IPS-15b (cell line): ENCODE data around the gene AK5.
"Not testable (repeated sequence)": the region's sequence is repeated elsewhere in the genome, so short reads cannot be mapped to it uniquely, and the experiment has no call there.

Source experiments
- H3K27me3 ChIP-seq: one replicate; pipeline ENCODE4 v1.6.1; 2013; ENCODE audit warnings: low read length; ENCODE audit not compliant: control insufficient read depth, insufficient read depth
- H3K36me3 ChIP-seq: one replicate; pipeline ENCODE4 v1.6.1; 2013; ENCODE audit warnings: low read length; ENCODE audit not compliant: control insufficient read depth, insufficient read depth
- H3K4me1 ChIP-seq: one replicate; pipeline ENCODE4 v1.6.1; 2013; ENCODE audit warnings: mild to moderate bottlenecking, low read length; ENCODE audit not compliant: control insufficient read depth, insufficient read depth
- H3K4me3 ChIP-seq: one replicate; pipeline ENCODE4 v1.5.1; 2013; ENCODE audit warnings: low read depth, low read length
- H3K9ac ChIP-seq: one replicate; pipeline ENCODE4 v1.6.1; 2013; ENCODE audit warnings: low read depth, mild to moderate bottlenecking, low read length
- H3K9me3 ChIP-seq: one replicate; pipeline ENCODE4 v1.6.1; 2013; ENCODE audit warnings: mild to moderate bottlenecking, low read length; ENCODE audit not compliant: control insufficient read depth, insufficient read depth

Gene AK5

GRCh38 chr1:77406661-77407060, 124.8 kb downstream of the AK5 start:
- Histone ChIP-seq H3K4me1 (no peaks in the 10 kb centered on the region), H3K36me3 (no peaks in the 10 kb centered on the region), H3K27me3 (no peaks in the 10 kb centered on the region), H3K4me3 (no peak overlapping the region), H3K9me3 (no peaks in the 10 kb centered on the region), H3K9ac (no peak overlapping the region)

- Histone ChIP-seq H3K4me3 (no peak overlapping the region), H3K9ac (no peak overlapping the region), H3K36me3 (no peaks in the 10 kb centered on the region), H3K9me3 (no peaks in the 10 kb centered on the region), H3K27me3 (no peaks in the 10 kb centered on the region), H3K4me1 (no peaks in the 10 kb centered on the region)
Observed at GRCh38 chr1:77407738-77408375, 126.0 kb downstream of the AK5 start.

GRCh38 chr1:77408933-77409332, 127.1 kb downstream of the AK5 start:
- not testable (repeated sequence) for H3K4me1 ChIP-seq, H3K9me3 ChIP-seq, H3K27me3 ChIP-seq, H3K4me3 ChIP-seq, H3K9ac ChIP-seq, H3K36me3 ChIP-seq

- H3K4me1 ChIP-seq: no peaks in the 10 kb centered on the region
- H3K9ac ChIP-seq: no peak overlapping the region
- no peaks in the 10 kb centered on the region for H3K36me3 ChIP-seq
- H3K27me3 ChIP-seq: no peaks in the 10 kb centered on the region
- H3K4me3 ChIP-seq: no peak overlapping the region
- no peaks in the 10 kb centered on the region for H3K9me3 ChIP-seq
Observed at GRCh38 chr1:77412069-77412819, 130.4 kb downstream of the AK5 start.

- Histone ChIP-seq H3K9ac (no peak overlapping the region), H3K4me3 (no peak overlapping the region), H3K4me1 (no peaks in the 10 kb centered on the region), H3K27me3 (no peaks in the 10 kb centered on the region), H3K36me3 (no peaks in the 10 kb centered on the region), H3K9me3 (no peaks in the 10 kb centered on the region)
Observed at GRCh38 chr1:77412820-77413530, 131.2 kb downstream of the AK5 start.

GRCh38 chr1:77413541-77414335, 131.9 kb downstream of the AK5 start:
- H3K27me3 ChIP-seq: no peaks in the 10 kb centered on the region

GRCh38 chr1:77415579-77415978, 133.8 kb downstream of the AK5 start:
- H3K9ac ChIP-seq: no peak overlapping the region
- H3K4me3 ChIP-seq: no peak overlapping the region
- no peaks in the 10 kb centered on the region for H3K9me3 ChIP-seq
- no peaks in the 10 kb centered on the region for H3K36me3 ChIP-seq
- H3K4me1 ChIP-seq: no peaks in the 10 kb centered on the region
- no peaks in the 10 kb centered on the region for H3K27me3 ChIP-seq

More at GRCh38 chr1:77413541-77414335, 131.9 kb downstream of the AK5 start:
- H3K9me3 ChIP-seq: no peaks in the 10 kb centered on the region
- no peaks in the 10 kb centered on the region for H3K4me1 ChIP-seq
- H3K36me3 ChIP-seq: no peaks in the 10 kb centered on the region
- no peak overlapping the region for H3K9ac ChIP-seq
- no peak overlapping the region for H3K4me3 ChIP-seq

- no peak overlapping the region for H3K9ac ChIP-seq
- H3K27me3 ChIP-seq: no peaks in the 10 kb centered on the region
- no peaks in the 10 kb centered on the region for H3K36me3 ChIP-seq
- H3K4me1 ChIP-seq: no peaks in the 10 kb centered on the region
- H3K4me3 ChIP-seq: no peak overlapping the region
- H3K9me3 ChIP-seq: no peaks in the 10 kb centered on the region
Observed at GRCh38 chr1:77416692-77417450, 135.1 kb downstream of the AK5 start.

GRCh38 chr1:77418055-77418454, 136.2 kb downstream of the AK5 start:
- not testable (repeated sequence) for H3K27me3 ChIP-seq, H3K9ac ChIP-seq, H3K4me3 ChIP-seq, H3K36me3 ChIP-seq, H3K9me3 ChIP-seq, H3K4me1 ChIP-seq

- no peaks in the 10 kb centered on the region for H3K9me3 ChIP-seq
- H3K9ac ChIP-seq: no peak overlapping the region
- no peaks in the 10 kb centered on the region for H3K4me1 ChIP-seq
- H3K4me3 ChIP-seq: no peak overlapping the region
- no peaks in the 10 kb centered on the region for H3K27me3 ChIP-seq
- no peaks in the 10 kb centered on the region for H3K36me3 ChIP-seq
Observed at GRCh38 chr1:77421504-77422233, 139.8 kb downstream of the AK5 start.
